22Rv1 (cell line): ENCODE measurements around the gene FNIP1.

ENCODE experiments used
- ZFX ChIP-seq: fragments of 450-650 bp; IDR thresholded peaks from 2 replicates; pipeline ENCODE4 v1.6.1; 2017; ENCODE audit warnings: antibody characterized with exemption, borderline replicate concordance
- TF ChIP-seq, protein P1 (sequence below): fragments of 450-650 bp; IDR thresholded peaks from 2 replicates; pipeline ENCODE4 v1.5.1; 2017; ENCODE audit warnings: mild to moderate bottlenecking

DNA sequence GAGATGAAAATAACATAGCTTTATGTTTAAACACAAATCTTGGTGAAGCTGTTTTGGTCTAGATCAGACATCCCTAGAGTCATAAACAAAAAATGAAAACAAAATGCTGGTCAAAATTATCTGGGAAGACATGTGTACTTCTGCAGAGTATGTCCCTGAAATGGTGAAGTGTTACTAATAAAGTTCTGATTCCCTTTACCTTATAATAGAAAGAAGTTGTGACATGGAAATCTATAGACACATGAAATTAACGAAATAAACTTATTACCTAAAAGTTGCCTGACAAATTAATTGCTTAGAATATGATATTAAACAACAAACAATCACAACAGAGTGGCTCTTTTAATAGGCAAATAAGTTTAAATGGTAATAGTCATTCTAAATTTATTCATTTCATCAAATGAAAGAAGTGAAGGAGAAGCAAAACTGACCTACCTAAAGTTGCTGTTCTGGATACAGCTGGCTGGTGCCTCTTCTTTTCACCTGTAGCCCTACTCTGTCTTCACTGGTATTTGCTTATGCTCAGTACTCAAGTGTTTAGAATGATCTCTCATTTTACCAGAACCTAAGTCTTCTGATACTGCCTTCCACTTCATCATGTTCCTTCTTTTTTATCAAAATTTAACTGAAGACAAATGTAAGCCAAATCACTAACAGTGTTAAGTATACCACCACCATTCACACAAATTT lies 38.8 kb downstream of the FNIP1 start:
- TF ChIP-seq, protein P1, sequence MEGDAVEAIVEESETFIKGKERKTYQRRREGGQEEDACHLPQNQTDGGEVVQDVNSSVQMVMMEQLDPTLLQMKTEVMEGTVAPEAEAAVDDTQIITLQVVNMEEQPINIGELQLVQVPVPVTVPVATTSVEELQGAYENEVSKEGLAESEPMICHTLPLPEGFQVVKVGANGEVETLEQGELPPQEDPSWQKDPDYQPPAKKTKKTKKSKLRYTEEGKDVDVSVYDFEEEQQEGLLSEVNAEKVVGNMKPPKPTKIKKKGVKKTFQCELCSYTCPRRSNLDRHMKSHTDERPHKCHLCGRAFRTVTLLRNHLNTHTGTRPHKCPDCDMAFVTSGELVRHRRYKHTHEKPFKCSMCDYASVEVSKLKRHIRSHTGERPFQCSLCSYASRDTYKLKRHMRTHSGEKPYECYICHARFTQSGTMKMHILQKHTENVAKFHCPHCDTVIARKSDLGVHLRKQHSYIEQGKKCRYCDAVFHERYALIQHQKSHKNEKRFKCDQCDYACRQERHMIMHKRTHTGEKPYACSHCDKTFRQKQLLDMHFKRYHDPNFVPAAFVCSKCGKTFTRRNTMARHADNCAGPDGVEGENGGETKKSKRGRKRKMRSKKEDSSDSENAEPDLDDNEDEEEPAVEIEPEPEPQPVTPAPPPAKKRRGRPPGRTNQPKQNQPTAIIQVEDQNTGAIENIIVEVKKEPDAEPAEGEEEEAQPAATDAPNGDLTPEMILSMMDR = no peak
- no peak for TF ChIP-seq ZFX
